Transverse colon (tissue), 3 donors: ENCODE measurements around the gene LIMS1.

Experiments
- CTCF ChIP-seq, 5 experiments: fragments of 200-600 bp in 3 of 5; fragments of 450-650 bp in 2 of 5; sonication (generic) in 3 of 5; IDR thresholded peaks; 1 replicate in 2 of 5; 2 replicates in 3 of 5; pipeline ENCODE4 v1.5.1; 2016 to 2017; ENCODE audit warnings: antibody characterized with exemption in 5 of 5, inconsistent platforms in 3 of 5, mild to moderate bottlenecking in 2 of 5, moderate library complexity in 1 of 5
- POLR2A ChIP-seq: fragments of 450-650 bp; IDR thresholded peaks from one replicate; pipeline ENCODE4 v1.6.1; 2016; ENCODE audit warnings: antibody characterized with exemption, mild to moderate bottlenecking, moderate library complexity

GRCh38 chr2:108628936-108629335, 94.7 kb downstream of the LIMS1 start:
- TF ChIP-seq CTCF (IDR thresholded peaks at IDR 0.05) (no peak), POLR2A (no peak)
